Measurements from ENCODE around the gene CDC20.

Gene CDC20

GRCh38 chr1:43329995-43330751 is 28.6 kb upstream of the CDC20 start:
- DNase-seq (ENCODE audit: low spot score) = no peak

GRCh38 chr1:43331688-43332087 is 27.1 kb upstream of the CDC20 start:
- no peak for DNase-seq (ENCODE audit: low spot score)

DNA sequence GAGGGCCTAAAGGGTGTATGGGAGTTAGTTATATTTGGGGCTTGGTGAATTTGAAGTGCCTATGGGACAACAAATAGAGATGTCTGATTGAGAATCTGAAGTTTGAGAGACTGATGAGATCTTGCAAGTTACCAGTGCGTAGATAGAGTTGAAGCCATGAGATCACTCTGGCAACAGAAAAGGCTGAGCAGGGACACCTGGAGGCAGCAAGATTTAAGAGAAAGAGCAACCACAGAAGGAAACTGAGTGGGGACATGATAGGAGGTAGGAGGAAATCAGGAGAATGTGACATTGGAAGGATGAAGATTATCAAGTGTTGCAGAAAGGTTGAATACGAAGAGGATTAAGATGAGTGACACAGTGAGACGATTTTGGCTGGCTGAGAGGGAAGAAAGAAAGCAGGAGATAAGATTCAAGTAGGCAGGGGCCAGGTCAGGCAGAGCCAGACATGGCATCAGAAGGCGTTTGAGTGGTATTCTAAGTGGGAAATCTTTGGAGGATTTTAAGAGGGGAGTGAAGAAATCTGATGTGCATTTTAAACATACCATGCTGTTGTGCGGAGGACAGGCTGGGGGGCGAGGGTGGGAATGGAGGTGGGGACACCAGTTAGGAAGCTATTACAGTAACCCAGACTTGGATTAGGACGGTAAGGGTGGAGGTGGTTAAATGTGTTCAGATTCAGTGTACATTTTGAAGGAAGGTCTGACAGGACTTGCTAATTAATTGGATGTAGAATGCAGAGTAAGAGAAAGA is 24.2 kb upstream of the CDC20 start:
- DNase-seq (ENCODE audit: low spot score) = no peak

DNA sequence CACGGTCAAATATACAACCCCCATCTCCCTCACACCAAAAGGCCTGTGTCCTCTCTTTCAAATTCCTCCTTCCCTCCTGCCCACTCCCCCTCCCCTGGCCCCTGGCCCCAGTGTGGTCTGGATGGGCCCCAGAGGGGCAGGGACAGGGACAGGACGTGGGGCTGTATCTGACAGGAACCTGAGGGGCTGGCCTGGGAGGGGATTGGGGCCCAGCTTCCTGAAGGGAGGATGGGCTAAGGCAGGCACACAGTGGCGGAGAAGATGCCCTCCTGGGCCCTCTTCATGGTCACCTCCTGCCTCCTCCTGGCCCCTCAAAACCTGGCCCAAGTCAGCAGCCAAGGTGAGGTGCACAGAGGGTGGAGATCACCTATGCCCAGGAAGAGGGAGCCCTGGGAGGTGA is 21.2 kb upstream of the CDC20 start, which contains the start of gene MPL:
Gene MPL (plus strand): TSS at position 231 of the 400 bp plus-strand sequence. CDS start 31 bp downstream, at position 262.
- no peak for DNase-seq (ENCODE audit: low spot score)

GRCh38 chr1:43338001-43338400 is 20.8 kb upstream of the CDC20 start:
- DNase-seq (ENCODE audit: low spot score) = no peak

DNA sequence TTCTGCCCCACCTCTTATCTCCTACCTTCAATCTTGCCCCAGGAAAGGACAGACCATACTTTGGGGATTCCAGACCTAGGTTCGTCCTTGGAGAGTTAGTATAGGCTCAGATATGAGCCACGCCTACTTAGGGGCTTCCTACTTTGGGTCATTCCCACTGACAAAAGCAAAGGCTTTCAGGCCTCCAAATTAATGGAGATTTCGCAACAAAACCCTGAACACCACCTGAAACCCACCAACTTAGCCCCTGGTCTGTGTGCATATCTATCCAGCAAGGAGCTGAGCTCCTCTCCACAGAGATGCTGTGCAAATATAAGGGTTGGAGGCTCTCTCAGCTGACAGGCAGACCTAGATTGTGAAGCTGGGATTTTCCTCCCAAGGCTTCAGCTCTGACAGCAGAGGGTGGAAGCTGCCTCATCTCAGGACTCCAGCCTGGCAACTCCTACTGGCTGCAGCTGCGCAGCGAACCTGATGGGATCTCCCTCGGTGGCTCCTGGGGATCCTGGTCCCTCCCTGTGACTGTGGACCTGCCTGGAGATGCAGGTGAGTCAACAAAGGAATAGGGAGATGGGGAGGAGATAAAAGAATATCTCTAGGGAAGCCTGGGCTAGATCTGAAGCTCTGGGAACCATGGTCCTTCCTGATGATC is 19.1 kb upstream of the CDC20 start:
- DNase-seq (ENCODE audit: low spot score) = no peak

GRCh38 chr1:43340559-43340958 is 18.2 kb upstream of the CDC20 start:
- DNase-seq (ENCODE audit: low spot score) = no peak

GRCh38 chr1:43344267-43344850 is 14.4 kb upstream of the CDC20 start:
- no peak for DNase-seq (ENCODE audit: low spot score)

GRCh38 chr1:43345120-43345519 is 13.7 kb upstream of the CDC20 start:
- DNase-seq (ENCODE audit: low spot score) = no peak

DNA sequence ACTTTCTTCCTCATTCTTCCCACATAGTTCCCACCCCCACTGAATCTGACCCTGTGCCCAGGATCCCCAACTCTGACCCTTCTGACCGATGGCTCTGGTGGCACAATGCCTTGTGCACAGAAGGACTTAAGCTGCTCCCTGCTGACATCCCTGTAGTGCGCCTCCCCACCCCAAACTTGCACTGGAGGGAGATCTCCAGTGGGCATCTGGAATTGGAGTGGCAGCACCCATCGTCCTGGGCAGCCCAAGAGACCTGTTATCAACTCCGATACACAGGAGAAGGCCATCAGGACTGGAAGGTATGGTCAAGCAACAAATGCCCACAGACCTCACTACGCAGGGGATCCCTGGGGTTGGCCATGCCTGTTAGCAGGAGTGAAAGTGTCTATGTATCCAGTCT is 12.1 kb upstream of the CDC20 start:
- DNase-seq (ENCODE audit: low spot score) = no peak

GRCh38 chr1:43348343-43348808 is 10.4 kb upstream of the CDC20 start:
- peak; percentile 57 for DNase-seq (ENCODE audit: low spot score)

DNA sequence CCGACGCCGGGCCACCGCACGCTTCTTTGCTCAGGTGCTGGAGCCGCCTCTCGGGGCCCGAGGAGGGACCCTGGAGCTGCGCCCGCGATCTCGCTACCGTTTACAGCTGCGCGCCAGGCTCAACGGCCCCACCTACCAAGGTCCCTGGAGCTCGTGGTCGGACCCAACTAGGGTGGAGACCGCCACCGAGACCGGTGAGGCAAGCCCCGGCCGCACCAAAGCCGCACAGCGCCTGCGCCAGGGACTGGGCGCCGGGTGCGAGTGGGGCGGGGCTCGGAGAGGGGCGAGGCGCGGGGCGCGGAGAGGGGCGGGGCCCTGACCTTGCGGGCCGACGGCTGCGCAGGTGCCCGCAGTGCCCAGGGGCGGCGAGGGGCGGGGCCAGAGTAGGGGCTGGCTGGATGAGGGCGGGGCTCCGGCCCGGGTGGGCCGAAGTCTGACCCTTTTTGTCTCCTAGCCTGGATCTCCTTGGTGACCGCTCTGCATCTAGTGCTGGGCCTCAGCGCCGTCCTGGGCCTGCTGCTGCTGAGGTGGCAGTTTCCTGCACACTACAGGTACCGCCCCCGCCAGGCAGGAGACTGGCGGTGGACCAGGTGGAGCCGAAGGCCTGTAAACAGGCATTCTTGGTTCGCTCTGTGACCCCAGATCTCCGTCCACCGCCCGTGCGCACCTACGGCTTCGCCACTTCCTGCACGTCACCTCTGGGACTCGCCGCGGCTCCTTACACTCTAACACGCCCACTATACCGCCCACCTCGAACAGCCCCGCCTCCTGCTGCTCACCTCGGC is 9.8 kb upstream of the CDC20 start:
- peak; percentile 96 for DNase-seq (ENCODE audit: low spot score)

- no peak for DNase-seq (ENCODE audit: low spot score)
Measured at GRCh38 chr1:43349594-43350306, 9.0 kb upstream of the CDC20 start.

GRCh38 chr1:43350976-43351375 is 7.8 kb upstream of the CDC20 start:
- DNase-seq (ENCODE audit: low spot score) = no peak

DNA sequence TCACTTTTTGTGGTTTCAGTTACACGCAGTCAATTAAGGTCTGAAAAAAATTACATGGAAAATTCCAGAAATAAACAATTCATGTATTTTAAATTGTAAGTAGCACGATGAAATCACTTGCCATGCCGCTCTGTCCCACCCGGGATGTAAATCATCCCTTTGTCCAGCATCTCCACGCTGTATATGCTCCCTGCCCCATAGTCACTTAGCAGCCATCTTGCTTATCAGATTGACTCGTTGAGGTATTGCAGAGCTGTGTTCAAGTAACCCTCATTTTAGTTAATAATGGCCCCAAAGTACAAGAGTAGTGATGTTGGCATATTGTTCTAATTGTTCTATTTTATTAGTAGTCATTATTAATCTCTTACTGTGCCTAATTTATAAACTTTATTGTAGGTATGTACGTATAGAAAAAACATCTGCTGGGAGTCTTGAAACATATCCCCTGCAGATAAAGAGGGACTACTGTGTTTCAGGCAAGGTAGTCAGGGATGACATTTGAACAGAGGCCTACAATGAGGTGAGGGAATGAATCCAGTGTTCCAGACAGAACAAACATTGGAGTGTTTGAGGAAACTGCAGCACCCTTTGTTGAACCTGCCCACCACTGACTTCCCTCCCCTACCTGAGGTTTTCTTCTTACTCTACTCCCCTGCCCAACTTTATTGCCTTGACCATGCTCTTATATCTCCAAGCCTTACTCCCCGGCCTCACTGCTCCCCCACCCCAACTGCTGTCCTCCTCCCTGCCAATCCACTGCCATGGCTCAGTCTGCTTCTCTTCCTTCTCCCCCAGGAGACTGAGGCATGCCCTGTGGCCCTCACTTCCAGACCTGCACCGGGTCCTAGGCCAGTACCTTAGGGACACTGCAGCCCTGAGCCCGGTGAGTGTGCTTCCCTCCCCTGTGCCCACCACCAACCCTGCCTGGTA is 7.1 kb upstream of the CDC20 start:
- no peak for DNase-seq (ENCODE audit: low spot score)

DNA sequence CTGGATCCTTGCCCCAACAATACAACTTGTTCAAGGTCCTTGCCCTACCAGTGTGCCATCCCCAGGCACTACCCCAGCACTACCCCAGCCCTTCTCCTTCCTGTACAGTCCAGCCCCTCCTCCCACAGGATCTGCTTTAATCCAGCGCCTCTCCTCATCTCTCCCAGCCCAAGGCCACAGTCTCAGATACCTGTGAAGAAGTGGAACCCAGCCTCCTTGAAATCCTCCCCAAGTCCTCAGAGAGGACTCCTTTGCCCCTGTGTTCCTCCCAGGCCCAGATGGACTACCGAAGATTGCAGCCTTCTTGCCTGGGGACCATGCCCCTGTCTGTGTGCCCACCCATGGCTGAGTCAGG is 6.5 kb upstream of the CDC20 start:
- DNase-seq (ENCODE audit: low spot score) = no peak

DNA sequence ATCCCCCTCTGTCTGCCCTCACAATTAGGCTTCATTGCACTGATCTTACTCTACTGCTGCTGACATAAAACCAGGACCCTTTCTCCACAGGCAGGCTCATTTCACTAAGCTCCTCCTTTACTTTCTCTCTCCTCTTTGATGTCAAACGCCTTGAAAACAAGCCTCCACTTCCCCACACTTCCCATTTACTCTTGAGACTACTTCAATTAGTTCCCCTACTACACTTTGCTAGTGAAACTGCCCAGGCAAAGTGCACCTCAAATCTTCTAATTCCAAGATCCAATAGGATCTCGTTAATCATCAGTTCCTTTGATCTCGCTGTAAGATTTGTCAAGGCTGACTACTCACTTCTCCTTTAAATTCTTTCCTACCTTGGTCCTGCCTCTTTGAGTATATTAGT is 5.9 kb upstream of the CDC20 start:
- DNase-seq (ENCODE audit: low spot score) = no peak

- no peak for DNase-seq (ENCODE audit: low spot score)
Measured at GRCh38 chr1:43354471-43354870, 4.3 kb upstream of the CDC20 start.

DNA sequence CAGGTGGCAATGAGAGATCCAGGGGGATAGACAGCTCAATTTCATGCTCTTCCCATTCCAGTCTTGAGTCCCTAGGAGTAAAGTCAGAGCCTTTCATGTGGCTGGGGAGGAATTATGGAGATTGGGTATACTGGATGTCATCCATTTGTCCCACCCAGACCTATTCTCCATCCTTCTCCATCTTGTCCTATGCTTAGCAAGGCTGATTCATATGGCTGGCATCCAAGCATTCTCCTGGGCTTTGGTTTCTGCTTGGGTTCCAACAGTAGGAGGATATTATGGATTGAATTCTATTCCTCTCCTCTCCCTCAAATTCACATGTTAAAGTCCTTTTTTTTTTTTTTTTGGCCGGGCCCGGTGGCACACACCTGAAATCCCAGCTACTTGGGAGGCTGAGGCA is 3.8 kb upstream of the CDC20 start:
- no peak for DNase-seq (ENCODE audit: low spot score)

GRCh38 chr1:43357251-43357650 is 1.5 kb upstream of the CDC20 start:
- DNase-seq (ENCODE audit: low spot score) = no peak

Data from ecto neural progenitor cell (in vitro differentiated cells).